Testis (tissue), 3 donors: ENCODE data around the gene ST6GALNAC6. TPM values are rescaled to one million over a fixed set of nuclear protein-coding genes. Genes with fewer than 3 reads are reported as not detected.
A peak's percentile ranks its signal among the peaks of the same experiment; 100 is the strongest.

ENCODE experiments used
- DNase-seq: peaks from one replicate; pipeline ENCODE4 v3.0.0-alpha.2; 2019
- H3K27ac ChIP-seq, 2 donors: fragments of 200-600 bp; sonication (generic); one replicate each; pipeline ENCODE4 v1.5.1; 2019
- H3K27me3 ChIP-seq: fragments of 200-600 bp; sonication (generic); one replicate; pipeline ENCODE4 v1.5.1; 2019
- H3K36me3 ChIP-seq: fragments of 200-600 bp; sonication (generic); one replicate; pipeline ENCODE4 v1.5.1; 2017; ENCODE audit warnings: low read depth; ENCODE audit errors: missing control alignments
- H3K4me1 ChIP-seq: fragments of 200-600 bp; sonication (generic); one replicate; pipeline ENCODE4 v1.5.1; 2019
- H3K4me3 ChIP-seq, 2 donors: fragments of 200-600 bp; sonication (generic); one replicate each; pipeline ENCODE4 v1.5.1; 2017 to 2019
- H3K9me3 ChIP-seq: fragments of 200-600 bp; sonication (generic); one replicate; pipeline ENCODE4 v1.5.1; 2017
- POLR2A ChIP-seq: fragments of 450-650 bp; IDR thresholded peaks from one replicate; pipeline ENCODE4 v1.6.1; 2017; ENCODE audit warnings: antibody characterized with exemption, mild to moderate bottlenecking, moderate library complexity
- WGBS, 2 donors: methylation state at CpG; one replicate each; pipeline ENCODE4 v1.1.5; 2018; 5-methylcytosine and 5-hydroxymethylcytosine counted together
- intact Hi-C: fragments of 100-400 bp; cut with DNase I; formaldehyde crosslinking; loops from one replicate; pipeline ENCODE4 v1.15.1; 2023; ENCODE audit warnings: low total_unique reads
- polyA plus RNA-seq: library from polyadenylated mRNA; stranded (reverse); fragments of 350-450 nt; fragmentation: Illumina TruSeq; extraction: RNeasy Lipid Tissue Mini Kit (QIAGEN cat#74804); gene quantifications from one replicate; pipeline ENCODE4 v1.2.3, GENCODE V29; 2014; ENCODE audit warnings: low read depth, low replicate concordance; ENCODE audit not compliant: insufficient read depth
- total RNA-seq, 2 donors: library from RNA; depleted of rRNA; stranded (reverse); fragments of >200 nt; gene quantifications; one replicate each; pipeline ENCODE4 v1.2.3, GENCODE V29; 2016
- TF ChIP-seq, protein P1 (sequence below), 3 experiments: fragments of 450-650 bp in 2 of 3; fragments of 200-600 bp in 1 of 3; sonication (generic) in 1 of 3; IDR thresholded peaks; one replicate each; pipeline ENCODE4 v1.5.1; 2016 to 2019; ENCODE audit warnings: antibody characterized with exemption in 3 of 3, mild to moderate bottlenecking in 2 of 3, moderate library complexity in 1 of 3

Gene ST6GALNAC6
- total and polyA plus RNA-seq, 3 donors from 2014 or later: 43.0 to 70.3 (median 46.3) TPM

DNA sequence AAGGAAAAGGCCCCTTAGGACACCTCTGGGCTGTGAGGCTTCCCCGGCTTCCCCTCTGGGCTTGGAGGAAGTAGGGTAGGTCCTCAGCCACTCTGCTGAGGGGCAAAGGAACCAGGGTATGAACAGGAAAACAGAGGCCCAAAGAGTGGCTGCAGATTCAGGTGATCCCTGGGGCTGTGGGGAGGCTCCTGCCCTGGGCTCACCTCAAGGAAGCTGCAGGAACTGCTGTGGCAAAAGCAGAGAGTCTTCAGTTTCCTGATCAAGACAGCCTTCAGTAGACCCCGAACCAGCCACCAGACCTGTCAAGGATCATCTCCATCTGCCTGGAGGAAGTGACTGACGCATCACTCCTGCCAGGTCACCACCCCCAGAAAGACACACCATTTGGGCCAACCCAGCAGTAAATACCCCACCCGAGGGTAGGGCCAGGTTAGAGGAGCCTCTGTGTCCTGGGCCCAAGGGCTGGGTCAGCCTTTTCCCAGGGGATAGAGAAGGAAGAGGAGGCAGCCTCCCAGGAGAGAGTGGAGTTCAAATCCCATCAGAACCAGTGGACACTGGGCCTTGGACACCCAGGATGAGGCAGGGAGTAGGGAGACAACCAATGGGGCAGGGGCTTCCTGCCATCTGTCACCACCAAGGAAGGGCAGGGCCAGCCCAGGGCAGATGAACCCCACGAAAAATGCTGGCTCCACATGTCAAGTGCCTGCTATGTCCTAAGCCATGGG is 5.8 kb upstream of the ST6GALNAC6 start:
- no peak for DNase-seq
- no peak overlapping the region for H3K4me3 ChIP-seq
- TF ChIP-seq, protein P1, sequence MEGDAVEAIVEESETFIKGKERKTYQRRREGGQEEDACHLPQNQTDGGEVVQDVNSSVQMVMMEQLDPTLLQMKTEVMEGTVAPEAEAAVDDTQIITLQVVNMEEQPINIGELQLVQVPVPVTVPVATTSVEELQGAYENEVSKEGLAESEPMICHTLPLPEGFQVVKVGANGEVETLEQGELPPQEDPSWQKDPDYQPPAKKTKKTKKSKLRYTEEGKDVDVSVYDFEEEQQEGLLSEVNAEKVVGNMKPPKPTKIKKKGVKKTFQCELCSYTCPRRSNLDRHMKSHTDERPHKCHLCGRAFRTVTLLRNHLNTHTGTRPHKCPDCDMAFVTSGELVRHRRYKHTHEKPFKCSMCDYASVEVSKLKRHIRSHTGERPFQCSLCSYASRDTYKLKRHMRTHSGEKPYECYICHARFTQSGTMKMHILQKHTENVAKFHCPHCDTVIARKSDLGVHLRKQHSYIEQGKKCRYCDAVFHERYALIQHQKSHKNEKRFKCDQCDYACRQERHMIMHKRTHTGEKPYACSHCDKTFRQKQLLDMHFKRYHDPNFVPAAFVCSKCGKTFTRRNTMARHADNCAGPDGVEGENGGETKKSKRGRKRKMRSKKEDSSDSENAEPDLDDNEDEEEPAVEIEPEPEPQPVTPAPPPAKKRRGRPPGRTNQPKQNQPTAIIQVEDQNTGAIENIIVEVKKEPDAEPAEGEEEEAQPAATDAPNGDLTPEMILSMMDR (IDR thresholded peaks at IDR 0.05): no peak
- TF ChIP-seq POLR2A: no peak
- H3K27me3 ChIP-seq: no peaks in the 10 kb centered on the region
- H3K9me3 ChIP-seq: no peaks in the 10 kb centered on the region
- H3K27ac ChIP-seq: peak overlapping the region; percentile 71 to 72
- 66 to 81% methylated on average over 4 to 5 of the region's 5 CpGs for WGBS, 2 donors
- H3K36me3 ChIP-seq: no peaks in the 10 kb centered on the region
- intact Hi-C loops: no loop called here
- H3K4me1 ChIP-seq: peaks cover 49% of the 10 kb centered on the region

GRCh38 chr9:127904561-127905003 is 5.2 kb upstream of the ST6GALNAC6 start:
- peaks cover 49% of the 10 kb centered on the region for H3K4me1 ChIP-seq
- no peaks in the 10 kb centered on the region for H3K9me3 ChIP-seq
- no peak for DNase-seq
- H3K4me3 ChIP-seq: no peak overlapping the region
- WGBS, 2 donors: 40 to 53% methylated on average over 9 to 12 of the region's 12 CpGs
- intact Hi-C loops: no loop called here
- H3K27ac ChIP-seq: peak overlapping the region; percentile 71 to 72
- no peaks in the 10 kb centered on the region for H3K27me3 ChIP-seq
- no peaks in the 10 kb centered on the region for H3K36me3 ChIP-seq
- TF ChIP-seq, protein P1 (IDR thresholded peaks at IDR 0.05): no peak

- 49 to 60% methylated on average over 10 to 17 of the region's 17 CpGs for WGBS, 2 donors
- Histone ChIP-seq H3K27ac (peak overlapping the region; percentile 71 to 72), H3K4me3 (no peak overlapping the region), H3K4me1 (peaks cover 49% of the 10 kb centered on the region), H3K27me3 (no peaks in the 10 kb centered on the region), H3K36me3 (no peaks in the 10 kb centered on the region), H3K9me3 (no peaks in the 10 kb centered on the region)
- TF ChIP-seq, protein P1 (IDR thresholded peaks at IDR 0.05): no peak
- TF ChIP-seq POLR2A: no peak
- intact Hi-C loops: no loop called here
- peak; percentile 69 for DNase-seq
These were observed 4.4 kb upstream of the ST6GALNAC6 start for GRCh38 chr9:127903557-127904475.

- intact Hi-C loops: no loop called here
- Histone ChIP-seq H3K4me3 (peak overlapping the region; percentile 85 to 94), H3K27ac (peak overlapping the region; percentile 92 to 94), H3K9me3 (no peaks in the 10 kb centered on the region), H3K36me3 (no peaks in the 10 kb centered on the region), H3K4me1 (peaks cover 34% of the 10 kb centered on the region), H3K27me3 (no peaks in the 10 kb centered on the region)
- no peak for TF ChIP-seq POLR2A
- TF ChIP-seq, protein P1 (IDR thresholded peaks at IDR 0.05): no peak
- DNase-seq: peak; percentile 80
- WGBS, 2 donors: 0 to 13% methylated on average over 6 to 25 of the region's 32 CpGs
These were observed 823 bp downstream of the ST6GALNAC6 start for GRCh38 chr9:127898433-127899127.
